Esophagus squamous epithelium (tissue), 5 donors: ENCODE measurements around the gene PCDHB1. TPM values are rescaled to one million over a fixed set of nuclear protein-coding genes. Genes with fewer than 3 reads are reported as not detected.
"Not testable (repeated sequence)": the region's sequence is repeated elsewhere in the genome, so short reads cannot be mapped to it uniquely, and the experiment has no call there.

ENCODE experiments used
- DNase-seq: peaks from one replicate; lab custom pipeline; 2025; lab: John Stamatoyannopoulos, UW
- H3K27ac ChIP-seq, 4 donors: fragments of 200-600 bp; sonication (generic); one replicate each; pipeline ENCODE4 v1.5.1; 2016 to 2019; ENCODE audit warnings: mild to moderate bottlenecking in 1 of 4
- H3K27me3 ChIP-seq, 4 donors: fragments of 200-600 bp; sonication (generic); 1 replicate in 3 of 4; 2 replicates in 1 of 4; pipeline versions ENCODE4 v1.5.1 to v1.6.0; 2017 to 2021; ENCODE audit warnings: antibody characterized with exemption in 1 of 4
- H3K36me3 ChIP-seq, 3 donors: fragments of 200-600 bp; sonication (generic); one replicate each; pipeline ENCODE4 v1.5.1; 2016 to 2019
- H3K4me1 ChIP-seq, 3 donors: fragments of 200-600 bp; sonication (generic); one replicate each; pipeline ENCODE4 v1.5.1; 2017 to 2019
- H3K4me3 ChIP-seq, 4 donors: fragments of 200-600 bp; sonication (generic); 1 replicate in 3 of 4; 2 replicates in 1 of 4; pipeline ENCODE4 v1.5.1; 2016 to 2019; ENCODE audit warnings: mild to moderate bottlenecking in 2 of 4, moderate library complexity in 1 of 4
- H3K9me3 ChIP-seq, 3 donors: fragments of 200-600 bp; sonication (generic); one replicate each; pipeline ENCODE4 v1.5.1; 2016 to 2019
- CTCF ChIP-seq, 6 experiments: fragments of 450-650 bp in 4 of 6; fragments of 200-600 bp in 2 of 6; sonication (generic) in 2 of 6; IDR thresholded peaks; one replicate each; pipeline ENCODE4 v1.5.1; 2016 to 2019; ENCODE audit warnings: antibody characterized with exemption in 6 of 6, mild to moderate bottlenecking in 4 of 6, moderate library complexity in 4 of 6
- POLR2A ChIP-seq, 4 donors: fragments of 450-650 bp; IDR thresholded peaks; one replicate each; pipeline ENCODE4 v1.6.1; 2017; ENCODE audit warnings: antibody characterized with exemption in 4 of 4, mild to moderate bottlenecking in 4 of 4, moderate library complexity in 3 of 4
- WGBS, 2 donors: methylation state at CpG; one replicate each; pipeline ENCODE4 v1.1.5; 2018; 5-methylcytosine and 5-hydroxymethylcytosine counted together
- intact Hi-C: fragments of 100-400 bp; cut with DNase I; formaldehyde crosslinking; loops from one replicate; pipeline ENCODE4 v1.15.0; 2022
- total RNA-seq, 4 donors: library from RNA; depleted of rRNA; stranded (reverse); fragments of >200 nt; gene quantifications; one replicate each; pipeline ENCODE4 v1.1.0, GENCODE V29; 2016
- donor health status: DM: yes; HTN: yes; CAD: no.

Gene PCDHB1
- total RNA-seq, 4 donors from 2014 or later = not detected

GRCh38 chr5:141077826-141078225 lies 26.7 kb downstream of the PCDHB1 start:
- Histone ChIP-seq H3K27ac (no peak overlapping the region), H3K4me3 (no peak overlapping the region), H3K9me3 (peaks cover 0 to 13% (median 0%) of the 10 kb centered on the region in 3 donors), H3K27me3 (peaks cover 0 to 36% (median 2%) of the 10 kb centered on the region in 4 donors), H3K36me3 (no peaks in the 10 kb centered on the region), H3K4me1 (no peaks in the 10 kb centered on the region)
- intact Hi-C loops = no loop called here
- no peak for DNase-seq
- WGBS, 2 donors = 46 to 71% methylated on average over 17 of the region's 17 CpGs
- TF ChIP-seq POLR2A (IDR thresholded peaks at IDR 0.05) (no peak), CTCF (IDR thresholded peaks at IDR 0.05) (no peak)

- Histone ChIP-seq H3K4me3 (no peak overlapping the region), H3K9me3 (peaks cover 0 to 17% (median 0%) of the 10 kb centered on the region in 3 donors), H3K27me3 (peaks cover 0 to 24% (median 2%) of the 10 kb centered on the region in 4 donors), H3K27ac (no peak overlapping the region), H3K4me1 (no peaks in the 10 kb centered on the region), H3K36me3 (no peaks in the 10 kb centered on the region)
- intact Hi-C loops = no loop called here
- TF ChIP-seq POLR2A (IDR thresholded peaks at IDR 0.05) = no peak
- TF ChIP-seq CTCF (IDR thresholded peaks at IDR 0.05) = no peak
- DNase-seq = no peak
Observed at GRCh38 chr5:141082228-141082627, 31.1 kb downstream of the PCDHB1 start.

DNA sequence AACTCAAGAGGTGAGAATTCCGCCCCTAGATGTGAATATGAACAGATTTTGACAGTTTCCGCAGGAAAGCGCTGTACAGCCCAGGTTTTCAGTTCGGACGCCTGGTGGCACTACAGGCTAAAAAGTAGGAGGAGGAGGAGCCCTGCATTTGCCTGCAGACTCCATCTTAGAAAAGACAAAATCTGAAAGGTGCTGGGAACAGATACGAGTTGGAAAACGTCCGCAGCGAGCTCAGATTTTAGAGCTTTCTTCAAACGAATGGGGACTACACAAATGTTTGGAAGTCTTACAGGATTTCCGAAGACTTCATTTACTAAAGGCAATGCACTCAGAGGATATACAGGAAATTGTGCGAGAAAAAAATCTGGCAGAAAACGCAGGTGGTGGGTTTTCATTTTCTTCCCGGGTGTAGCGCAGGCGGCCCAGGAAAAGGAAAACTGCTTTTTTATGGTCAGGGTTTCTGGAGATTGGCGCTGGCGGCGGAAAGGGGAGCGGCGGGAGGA lies 33.4 kb downstream of the PCDHB1 start:
- H3K27ac ChIP-seq = peak overlapping the region in 1 of 4 donors; percentile 42
- H3K27me3 ChIP-seq = peaks cover 0 to 10% (median 0%) of the 10 kb centered on the region in 4 donors
- peaks cover 0 to 4% (median 0%) of the 10 kb centered on the region in 3 donors for H3K9me3 ChIP-seq
- H3K36me3 ChIP-seq = no peaks in the 10 kb centered on the region
- intact Hi-C loops = no loop called here
- peak overlapping the region; percentile 24 to 56 (median 37) for H3K4me3 ChIP-seq
- DNase-seq = no peak
- TF ChIP-seq CTCF (IDR thresholded peaks at IDR 0.05) (peak in 2 of 6 experiments; percentile 32 to 37), POLR2A (IDR thresholded peaks at IDR 0.05) (no peak)
- no peaks in the 10 kb centered on the region for H3K4me1 ChIP-seq
- WGBS, 2 donors = 11 to 16% methylated on average over 21 of the region's 21 CpGs

- no peak for DNase-seq
- H3K27me3 ChIP-seq = peaks cover 0 to 26% (median 0%) of the 10 kb centered on the region in 4 donors
- H3K4me1 ChIP-seq = no peaks in the 10 kb centered on the region
- H3K27ac ChIP-seq = no peak within 1 kb of the TSS
- intact Hi-C loops = no loop called here
- TF ChIP-seq CTCF (IDR thresholded peaks at IDR 0.05) = peak in 3 of 6 experiments; percentile 11 to 36 (median 27)
- no peak for TF ChIP-seq POLR2A (IDR thresholded peaks at IDR 0.05)
- no peaks in the 10 kb centered on the region for H3K36me3 ChIP-seq
- WGBS, 2 donors = 23 to 31% methylated on average over 24 to 28 of the region's 29 CpGs
- H3K4me3 ChIP-seq = peak within 1 kb of the TSS; percentile 14 to 59 (median 36)
- peaks cover 0 to 32% (median 30%) of the 10 kb centered on the region in 3 donors for H3K9me3 ChIP-seq
Observed at GRCh38 chr5:141094481-141095262, 43.5 kb downstream of the PCDHB1 start, which contains the start of gene PCDHB2. TSS of gene PCDHB2 (plus strand) at chr5:141094615. CDS start at chr5:141094791, 176 bp downstream.

GRCh38 chr5:141095263-141095641 lies 44.1 kb downstream of the PCDHB1 start:
- no peaks in the 10 kb centered on the region for H3K36me3 ChIP-seq
- TF ChIP-seq CTCF (IDR thresholded peaks at IDR 0.05) = no peak
- H3K27ac ChIP-seq = no peak overlapping the region
- H3K9me3 ChIP-seq = peaks cover 0 to 34% (median 33%) of the 10 kb centered on the region in 3 donors
- DNase-seq = no peak
- no peaks in the 10 kb centered on the region for H3K4me1 ChIP-seq
- peak overlapping the region in 3 of 4 donors; percentile 35 to 59 (median 36) for H3K4me3 ChIP-seq
- intact Hi-C loops = no loop called here
- H3K27me3 ChIP-seq = peaks cover 0 to 27% (median 0%) of the 10 kb centered on the region in 4 donors
- 34 to 53% methylated on average over 12 of the region's 12 CpGs for WGBS, 2 donors

DNA sequence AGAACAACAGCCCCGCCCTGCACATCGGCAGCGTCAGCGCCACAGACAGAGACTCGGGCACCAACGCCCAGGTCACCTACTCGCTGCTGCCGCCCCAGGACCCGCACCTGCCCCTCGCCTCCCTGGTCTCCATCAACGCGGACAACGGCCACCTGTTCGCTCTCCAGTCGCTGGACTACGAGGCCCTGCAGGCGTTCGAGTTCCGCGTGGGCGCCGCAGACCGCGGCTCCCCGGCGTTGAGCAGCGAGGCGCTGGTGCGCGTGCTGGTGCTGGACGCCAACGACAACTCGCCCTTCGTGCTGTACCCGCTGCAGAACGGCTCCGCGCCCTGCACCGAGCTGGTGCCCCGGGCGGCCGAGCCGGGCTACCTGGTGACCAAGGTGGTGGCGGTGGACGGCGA lies 45.0 kb downstream of the PCDHB1 start:
- peaks cover 0 to 33% (median 0%) of the 10 kb centered on the region in 4 donors for H3K27me3 ChIP-seq
- H3K36me3 ChIP-seq, DNase-seq, H3K4me1 ChIP-seq, H3K27ac ChIP-seq, intact Hi-C loops, H3K4me3 ChIP-seq: not testable (repeated sequence)
- no CpG with 5 or more reads among the region's 46 CpGs for WGBS, 2 donors
- H3K9me3 ChIP-seq = peaks cover 0 to 43% (median 42%) of the 10 kb centered on the region in 3 donors

GRCh38 chr5:141096586-141096985 lies 45.4 kb downstream of the PCDHB1 start:
- intact Hi-C loops, H3K27ac ChIP-seq, DNase-seq, H3K36me3 ChIP-seq, H3K4me3 ChIP-seq, H3K4me1 ChIP-seq: not testable (repeated sequence)
- peaks cover 0 to 33% (median 0%) of the 10 kb centered on the region in 4 donors for H3K27me3 ChIP-seq
- WGBS, 2 donors = no CpG with 5 or more reads among the region's 38 CpGs
- H3K9me3 ChIP-seq = peaks cover 0 to 47% (median 46%) of the 10 kb centered on the region in 3 donors
